Neural progenitor cell (in vitro differentiated cells): ENCODE measurements around the gene RALGAPB.

Source experiments
- CTCF ChIP-seq: fragments of 200-600 bp; sonication (generic); IDR thresholded peaks from 2 replicates; pipeline ENCODE4 v1.5.1; 2017; ENCODE audit warnings: antibody characterized with exemption, mild to moderate bottlenecking
- EZH2 ChIP-seq: fragments of 200-600 bp; sonication (generic); IDR thresholded peaks from 2 replicates; pipeline ENCODE4 v1.6.1; 2017; ENCODE audit warnings: antibody characterized with exemption, mild to moderate bottlenecking, moderate library complexity
- EZH2phosphoT487 ChIP-seq: fragments of 200-600 bp; sonication (generic); IDR thresholded peaks from 2 replicates; pipeline ENCODE4 v1.6.1; 2017; ENCODE audit warnings: antibody characterized with exemption

DNA sequence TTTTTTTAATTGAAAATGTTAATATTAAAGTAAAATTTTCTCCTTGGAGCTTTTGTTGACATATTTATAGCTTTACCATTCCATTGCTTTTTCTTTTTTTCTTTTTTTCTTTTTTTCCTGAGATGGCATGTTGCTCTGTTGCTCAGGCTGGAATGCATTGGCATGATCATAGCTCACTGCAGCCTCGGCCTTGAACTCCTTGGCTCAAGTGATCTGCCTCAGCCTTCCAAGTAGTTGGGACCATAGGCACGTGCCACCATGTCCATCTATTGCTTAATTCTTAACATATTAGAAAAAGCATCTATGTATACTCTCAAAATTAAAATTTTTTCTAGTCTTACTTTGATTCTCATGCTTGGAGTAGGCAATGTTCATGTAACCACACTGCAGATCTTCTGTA, 43.0 kb downstream of the RALGAPB start:
- no peak for TF ChIP-seq CTCF
- no peak for TF ChIP-seq EZH2phosphoT487
- TF ChIP-seq EZH2 = no peak
